A549 (cell line): ENCODE results near the gene ONECUT3.

Experiments used
- MYC ChIP-seq: IDR thresholded peaks from 2 replicates; pipeline ENCODE4 v1.6.1; 2012; ENCODE audit warnings: mild to moderate bottlenecking, inconsistent platforms, low read length, improper control_type of control experiment, borderline replicate concordance
- NPAS2 ChIP-seq: fragments of 250-450 bp; sonication (Bioruptor Pico); IDR thresholded peaks from 2 replicates; pipeline ENCODE4 v1.8.0; 2022; ENCODE audit warnings: mild to moderate bottlenecking, moderate library complexity, borderline replicate concordance
- POLR2A ChIP-seq: IDR thresholded peaks from 2 replicates; pipeline ENCODE4 v1.6.1; 2012; ENCODE audit warnings: mild to moderate bottlenecking, low read length
- POLR2AphosphoS2 ChIP-seq: conservative IDR thresholded peaks from 2 replicates; pipeline ENCODE4 v1.6.1; 2012; ENCODE audit warnings: low read length, improper control_type of control experiment, inconsistent platforms
- RFX5 ChIP-seq: fragments of 450-650 bp; IDR thresholded peaks from 2 replicates; pipeline ENCODE4 v1.7.1; 2014; ENCODE audit warnings: antibody characterized with exemption, mild to moderate bottlenecking, moderate library complexity
- TFCP2L1 ChIP-seq: fragments of 250-450 bp; sonication (Bioruptor Pico); IDR thresholded peaks from 2 replicates; pipeline ENCODE4 v1.5.0; 2021; ENCODE audit warnings: mild to moderate bottlenecking
- TF ChIP-seq, protein P1 (sequence below): fragments of >200 bp; sonication (Bioruptor Twin); formaldehyde crosslinking; IDR thresholded peaks from 3 replicates; pipeline ENCODE4 v1.5.1; 2016

DNA sequence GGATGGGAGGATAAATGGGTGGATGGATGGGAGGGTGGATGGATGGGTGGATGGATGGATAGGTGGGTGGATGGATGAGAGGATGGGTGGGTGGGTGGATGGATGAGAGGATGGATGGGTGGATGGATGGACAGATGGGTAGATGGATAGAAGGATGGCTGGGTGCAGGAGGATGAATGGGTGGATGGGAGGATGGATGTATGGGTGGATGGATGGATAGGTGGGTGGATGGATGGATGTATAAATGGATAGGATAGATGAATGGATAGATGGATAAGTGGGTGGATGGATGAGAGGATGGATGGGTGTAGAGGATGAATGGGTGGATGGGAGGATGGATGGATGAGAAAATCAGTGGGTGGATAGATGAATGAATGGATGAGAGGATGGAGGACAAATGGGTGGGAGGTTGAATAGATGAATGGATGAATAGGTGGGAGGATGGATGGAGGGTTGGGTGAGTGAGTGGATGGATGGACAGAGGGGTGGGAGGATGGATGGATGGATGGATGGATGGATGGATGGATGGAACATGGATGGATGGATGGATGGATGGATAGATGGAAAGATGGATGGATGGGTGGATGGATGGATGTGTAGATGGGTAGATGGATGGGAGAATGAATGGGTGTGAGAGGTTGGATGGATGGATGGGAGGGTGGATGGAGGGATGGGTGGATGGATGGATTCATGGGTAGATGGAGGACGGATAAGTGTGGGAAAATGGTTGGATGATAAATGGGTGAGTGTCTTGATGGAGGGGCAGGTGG lies 35.9 kb upstream of the ONECUT3 start:
- TF ChIP-seq TFCP2L1 (no peak), MYC (no peak), RFX5 (no peak), NPAS2 (CRISPR knock-in tag) (no peak), POLR2AphosphoS2 (no peak), POLR2A (no peak)
- TF ChIP-seq, protein P1, sequence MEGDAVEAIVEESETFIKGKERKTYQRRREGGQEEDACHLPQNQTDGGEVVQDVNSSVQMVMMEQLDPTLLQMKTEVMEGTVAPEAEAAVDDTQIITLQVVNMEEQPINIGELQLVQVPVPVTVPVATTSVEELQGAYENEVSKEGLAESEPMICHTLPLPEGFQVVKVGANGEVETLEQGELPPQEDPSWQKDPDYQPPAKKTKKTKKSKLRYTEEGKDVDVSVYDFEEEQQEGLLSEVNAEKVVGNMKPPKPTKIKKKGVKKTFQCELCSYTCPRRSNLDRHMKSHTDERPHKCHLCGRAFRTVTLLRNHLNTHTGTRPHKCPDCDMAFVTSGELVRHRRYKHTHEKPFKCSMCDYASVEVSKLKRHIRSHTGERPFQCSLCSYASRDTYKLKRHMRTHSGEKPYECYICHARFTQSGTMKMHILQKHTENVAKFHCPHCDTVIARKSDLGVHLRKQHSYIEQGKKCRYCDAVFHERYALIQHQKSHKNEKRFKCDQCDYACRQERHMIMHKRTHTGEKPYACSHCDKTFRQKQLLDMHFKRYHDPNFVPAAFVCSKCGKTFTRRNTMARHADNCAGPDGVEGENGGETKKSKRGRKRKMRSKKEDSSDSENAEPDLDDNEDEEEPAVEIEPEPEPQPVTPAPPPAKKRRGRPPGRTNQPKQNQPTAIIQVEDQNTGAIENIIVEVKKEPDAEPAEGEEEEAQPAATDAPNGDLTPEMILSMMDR, result no peak
